ENCODE results near the gene TSLP. TPM values are rescaled to one million over a fixed set of nuclear protein-coding genes. Genes with fewer than 3 reads are reported as not detected.

TSLP gene
- polyA plus RNA-seq, 5 donors: 0.76 to 1.4 (median 0.88) TPM

GRCh38 chr5:111092062-111092853 is 20.7 kb downstream of the TSLP start, which contains the start of gene WDR36:
WDR36 (plus strand) TSS chr5:111092348; CDS start chr5:111092457, 109 bp downstream.
- peak; percentile 87 to 88 for DNase-seq

GRCh38 chr5:111095982-111096381 is 24.5 kb downstream of the TSLP start:
- DNase-seq: no peak

GRCh38 chr5:111099058-111099778 is 27.7 kb downstream of the TSLP start:
- DNase-seq: no peak

GRCh38 chr5:111106320-111106948 is 34.9 kb downstream of the TSLP start:
- DNase-seq: no peak

GRCh38 chr5:111107371-111107770 is 35.9 kb downstream of the TSLP start:
- DNase-seq: no peak

- DNase-seq: no peak
Observed at GRCh38 chr5:111111956-111112355, 40.4 kb downstream of the TSLP start.

GRCh38 chr5:111113678-111114077 is 42.2 kb downstream of the TSLP start:
- DNase-seq: no peak

GRCh38 chr5:111115229-111115628 is 43.7 kb downstream of the TSLP start:
- DNase-seq: no peak

- no peak for DNase-seq
Observed at GRCh38 chr5:111116550-111116949, 45.0 kb downstream of the TSLP start.

GRCh38 chr5:111117136-111117535 is 45.6 kb downstream of the TSLP start:
- no peak for DNase-seq

- DNase-seq: no peak
Observed at GRCh38 chr5:111119221-111119620, 47.7 kb downstream of the TSLP start.

GRCh38 chr5:111119856-111120255 is 48.3 kb downstream of the TSLP start:
- no peak for DNase-seq

GRCh38 chr5:111120911-111121310 is 49.4 kb downstream of the TSLP start:
- no peak for DNase-seq

- no peak for DNase-seq
Observed at GRCh38 chr5:111121926-111122325, 50.4 kb downstream of the TSLP start.

GRCh38 chr5:111122398-111122797 is 50.9 kb downstream of the TSLP start:
- no peak for DNase-seq

- no peak for DNase-seq
Observed at GRCh38 chr5:111124793-111125192, 53.3 kb downstream of the TSLP start.

GRCh38 chr5:111126896-111127295 is 55.4 kb downstream of the TSLP start:
- no peak for DNase-seq

Other genes with a start within 250 kb of the TSLP start
- 10 to 100 TPM; 23.5 to 38.8 (median 33.9) TPM for gene WDR36, start 20.6 kb downstream of the TSLP start, polyA plus RNA-seq (ENCODE audit: insufficient read depth in 1 of 5, insufficient read length in 5 of 5, low replicate concordance in 1 of 5)
- gene CAMK4, start 152.7 kb downstream of the TSLP start, polyA plus RNA-seq (ENCODE audit: insufficient read depth in 1 of 5, insufficient read length in 5 of 5, low replicate concordance in 1 of 5): 10 to 100 TPM in 4 of 5 donors, 1 to 10 TPM in 1; 9.7 to 16.9 (median 13.6) TPM